HCT116 (cell line): Measurements from ENCODE around the gene GNG2. TPM values are rescaled to one million over a fixed set of nuclear protein-coding genes. Genes with fewer than 3 reads are reported as not detected.

ENCODE experiments used
- ATAC-seq: fragments of 200-7000 bp; cut with Tn5 transposase; 2 replicates; pipeline ENCODE4 v1.9.1; 2020; ENCODE audit warnings: mild to moderate bottlenecking, moderate library complexity
- BruUV-seq: library from RNA; stranded (reverse); fragments of 400-500 nt; replicated peaks from 2 replicates; lab custom pipeline; 2021; lab: Mats Ljungman, UMichigan
- CTCF ChIA-PET: fragments of 300-600 bp; sonication (Branson Sonifier 250); formaldehyde crosslinking; loops from one replicate; lab custom pipeline; 2021; ENCODE audit warnings: antibody characterized with exemption; lab: Charles Lee
- POLR2A ChIA-PET: fragments of 300-600, 350-600 bp; sonication (Branson Sonifier 250); formaldehyde crosslinking; loops from one replicate; lab custom pipeline; 2021; ENCODE audit warnings: antibody characterized with exemption; lab: Charles Lee
- RAD21 ChIA-PET, 2 experiments: fragments of 300-600 bp; sonication (Branson Sonifier 250); formaldehyde crosslinking; loops; one replicate each; lab custom pipeline; 2023; ENCODE audit warnings: low total read pairs in 2 of 2; ENCODE audit not compliant: uncharacterized antibody in 2 of 2, unreplicated experiment in 2 of 2, low non-redundant PET in 1 of 2; lab: Charles Lee
- DNase-seq: peaks from one replicate; pipeline ENCODE4 v3.0.0-alpha.2; 2010; ENCODE audit warnings: low read depth, low spot score
- H2AFZ ChIP-seq: fragments of 200-600 bp; shearing (Covaris generic), sonication (generic); 2 replicates; pipeline ENCODE4 v1.6.1; 2017; ENCODE audit warnings: low read depth, mixed run types, mixed read lengths, antibody characterized with exemption, low read length; ENCODE audit not compliant: poor library complexity, severe bottlenecking
- H3K27ac ChIP-seq: 2 replicates; pipeline ENCODE4 v1.5.1; 2012; ENCODE audit warnings: low read depth, low read length
- H3K27me3 ChIP-seq: fragments of 200-600 bp; sonication (generic); 2 replicates; pipeline ENCODE4 v1.6.1; 2016; ENCODE audit warnings: mixed run types, low read length, mixed read lengths; ENCODE audit not compliant: insufficient read depth
- H3K36me3 ChIP-seq, 2 experiments: fragments of 200-500 bp in 1 of 2; fragments of 200-600 bp in 1 of 2; sonication (Bioruptor generic) in 1 of 2; sonication (generic) in 1 of 2; 2 replicates each; pipeline versions ENCODE4 v1.5.1 to v1.6.1; 2014 to 2016; ENCODE audit warnings: low read length in 2 of 2, inconsistent platforms in 1 of 2, mixed read lengths in 1 of 2, mixed run types in 1 of 2; ENCODE audit not compliant: insufficient read depth in 2 of 2, control insufficient read depth in 1 of 2
- H3K4me1 ChIP-seq, 2 experiments: fragments of 200-600 bp in 1 of 2; sonication (generic) in 1 of 2; 2 replicates each; pipeline versions ENCODE4 v1.5.1 to v1.6.1; 2012 to 2017; ENCODE audit warnings: low read length in 2 of 2, inconsistent platforms in 1 of 2, mild to moderate bottlenecking in 1 of 2, mixed read lengths in 1 of 2, mixed run types in 1 of 2, moderate library complexity in 1 of 2; ENCODE audit not compliant: insufficient read depth in 2 of 2, control insufficient read depth in 1 of 2
- H3K4me2 ChIP-seq: fragments of 200-600 bp; sonication (generic); 2 replicates; pipeline ENCODE4 v1.6.1; 2017; ENCODE audit warnings: mixed run types, low read length, mixed read lengths
- H3K4me3 ChIP-seq, 2 experiments: fragments of 200-600 bp in 1 of 2; sonication (generic) in 1 of 2; replicated peaks in 1 of 2; 2 replicates each; pipeline ENCODE4 v1.5.1; 2011 to 2016; ENCODE audit warnings: low read length in 2 of 2, control low read depth in 1 of 2, low read depth in 1 of 2, mild to moderate bottlenecking in 1 of 2, mixed read lengths in 1 of 2, mixed run types in 1 of 2
- H3K79me2 ChIP-seq: fragments of 200-600 bp; sonication (generic); 2 replicates; pipeline ENCODE4 v1.6.1; 2017; ENCODE audit warnings: mild to moderate bottlenecking, mixed run types, low read length, moderate library complexity, mixed read lengths; ENCODE audit not compliant: insufficient read depth
- H3K9ac ChIP-seq: fragments of 200-600 bp; sonication (generic); 2 replicates; pipeline ENCODE4 v1.6.1; 2016; ENCODE audit warnings: low read length, mixed read lengths
- H3K9me2 ChIP-seq: fragments of 200-600 bp; sonication (generic), shearing (Covaris generic); 2 replicates; pipeline ENCODE4 v1.6.1; 2017; ENCODE audit warnings: mixed run types, mild to moderate bottlenecking, moderate library complexity; ENCODE audit not compliant: insufficient read depth
- H3K9me3 ChIP-seq, 2 experiments: fragments of 200-500 bp in 1 of 2; fragments of 200-600 bp in 1 of 2; sonication (Bioruptor generic) in 1 of 2; sonication (generic) in 1 of 2; 2 replicates each; pipeline ENCODE4 v1.6.1; 2014 to 2017; ENCODE audit warnings: low read length in 2 of 2, mixed read lengths in 2 of 2, inconsistent platforms in 1 of 2, low read depth in 1 of 2, mild to moderate bottlenecking in 1 of 2, mixed run types in 1 of 2, moderate library complexity in 1 of 2; ENCODE audit not compliant: control insufficient read depth in 1 of 2, insufficient read depth in 1 of 2
- H4K20me1 ChIP-seq: fragments of 200-600 bp; sonication (generic), shearing (Covaris generic); 2 replicates; pipeline ENCODE4 v1.6.1; 2017; ENCODE audit warnings: mixed run types, mild to moderate bottlenecking, moderate library complexity; ENCODE audit not compliant: insufficient read depth
- CBX3 ChIP-seq: IDR thresholded peaks from 2 replicates; pipeline ENCODE4 v1.6.1; 2012; ENCODE audit warnings: low read depth
- CEBPB ChIP-seq: IDR thresholded peaks from 2 replicates; pipeline ENCODE4 v1.6.1; 2012; ENCODE audit warnings: low read depth
- CTCF ChIP-seq, 3 experiments: fragments of 200-600 bp in 1 of 3; sonication (generic) in 1 of 3; IDR thresholded peaks in 2 of 3; conservative IDR thresholded peaks in 1 of 3; 2 replicates each; pipeline ENCODE4 v1.5.1; 2012 to 2017; ENCODE audit warnings: low read depth in 2 of 3, low read length in 2 of 3, antibody characterized with exemption in 1 of 3, borderline replicate concordance in 1 of 3, control low read depth in 1 of 3, mild to moderate bottlenecking in 1 of 3, mixed read lengths in 1 of 3, mixed run types in 1 of 3, moderate library complexity in 1 of 3; ENCODE audit not compliant: insufficient read depth in 1 of 3
- EGR1 ChIP-seq: IDR thresholded peaks from 2 replicates; pipeline ENCODE4 v1.6.1; 2012; ENCODE audit warnings: low read depth
- ELF1 ChIP-seq: IDR thresholded peaks from 2 replicates; pipeline ENCODE4 v1.6.1; 2012; ENCODE audit warnings: low read depth, borderline replicate concordance
- EZH2 ChIP-seq: fragments of 200-600 bp; sonication (generic); IDR thresholded peaks from 2 replicates; pipeline ENCODE4 v1.6.1; 2017; ENCODE audit warnings: antibody characterized with exemption, mixed run types
- JUND ChIP-seq: IDR thresholded peaks from 2 replicates; pipeline ENCODE4 v1.6.1; 2012
- MAX ChIP-seq: IDR thresholded peaks from 2 replicates; pipeline ENCODE4 v1.6.1; 2012
- POLR2A ChIP-seq: IDR thresholded peaks from 2 replicates; pipeline ENCODE4 v1.7.0; 2011; ENCODE audit warnings: borderline replicate concordance; ENCODE audit not compliant: insufficient read depth, insufficient read length; ENCODE audit errors: extremely low read depth
- RAD21 ChIP-seq: IDR thresholded peaks from 2 replicates; pipeline ENCODE4 v1.6.1; 2012; ENCODE audit warnings: low read depth, mild to moderate bottlenecking
- REST ChIP-seq: IDR thresholded peaks from 2 replicates; pipeline ENCODE4 v1.6.1; 2012; ENCODE audit warnings: low read depth
- SIN3A ChIP-seq: IDR thresholded peaks from 2 replicates; pipeline ENCODE4 v1.6.1; 2012; ENCODE audit warnings: low read depth
- SP1 ChIP-seq: IDR thresholded peaks from 2 replicates; pipeline ENCODE4 v1.6.1; 2012; ENCODE audit warnings: low read depth
- TCF7L2 ChIP-seq: IDR thresholded peaks from 2 replicates; pipeline ENCODE4 v1.7.0; 2011; ENCODE audit warnings: borderline replicate concordance, inconsistent platforms; ENCODE audit not compliant: insufficient read depth, insufficient read length; ENCODE audit errors: extremely low read depth
- YY1 ChIP-seq: IDR thresholded peaks from 2 replicates; pipeline ENCODE4 v1.6.1; 2011; ENCODE audit warnings: low read length, low read depth, moderate library complexity, mild to moderate bottlenecking; ENCODE audit not compliant: insufficient replicate concordance; ENCODE audit errors: extremely low read depth
- ZFX ChIP-seq: fragments of 450-650 bp; IDR thresholded peaks from 2 replicates; pipeline ENCODE4 v1.6.1; 2017
- ZNF274 ChIP-seq: fragments of 200-500 bp; sonication (Bioruptor generic); IDR thresholded peaks from 2 replicates; pipeline ENCODE4 v1.6.1; 2014; ENCODE audit warnings: mild to moderate bottlenecking, low read depth, low read length, inconsistent platforms
- intact Hi-C: fragments of 100-400 bp; cut with micrococcal nuclease; formaldehyde crosslinking; loops from 2 replicates; pipeline ENCODE4 v1.10.0; 2022
- total RNA-seq: library from RNA; stranded (reverse); gene quantifications from one replicate; pipeline ENCODE4 v1.2.1, GENCODE V29; 2021; ENCODE audit not compliant: unreplicated experiment

Gene GNG2
- total RNA-seq, 1 experiment from 2014 or later, result 0.74 TPM

GRCh38 chr14:51921026-51921425, 60.6 kb downstream of the GNG2 start:
- BruUV-seq, result no TSS peak
- no peaks in the 10 kb centered on the region for H4K20me1 ChIP-seq
- no peak for DNase-seq
- no peaks in the 10 kb centered on the region for H3K79me2 ChIP-seq
- no peak for ATAC-seq
- H3K9me3 ChIP-seq, result no peaks in the 10 kb centered on the region
- H3K27ac ChIP-seq, result no peak overlapping the region
- no peak overlapping the region for H2AFZ ChIP-seq
- no peak overlapping the region for H3K4me3 ChIP-seq
- RAD21 ChIA-PET, result no interaction called here
- H3K27me3 ChIP-seq, result no peaks in the 10 kb centered on the region
- no peaks in the 10 kb centered on the region for H3K9me2 ChIP-seq
- CTCF ChIA-PET, result no interaction called here
- intact Hi-C loops, result no loop called here
- H3K4me2 ChIP-seq, result no peak overlapping the region
- no peaks in the 10 kb centered on the region for H3K4me1 ChIP-seq
- no peak for TF ChIP-seq MAX
- TF ChIP-seq EGR1, result no peak
- no peak for TF ChIP-seq TCF7L2
- no peak for TF ChIP-seq ZFX
- TF ChIP-seq CBX3, result no peak
- TF ChIP-seq JUND, result no peak
- TF ChIP-seq ELF1, result no peak
- no peak for TF ChIP-seq CEBPB
- TF ChIP-seq SIN3A, result no peak
- no peak for TF ChIP-seq SP1
- no peak overlapping the region for H3K9ac ChIP-seq
- POLR2A ChIA-PET, result no interaction called here
- H3K36me3 ChIP-seq, result no peaks in the 10 kb centered on the region

GRCh38 chr14:51922624-51923023, 62.2 kb downstream of the GNG2 start:
- Histone ChIP-seq H3K27ac (no peak overlapping the region), H3K9ac (no peak overlapping the region), H3K79me2 (no peaks in the 10 kb centered on the region), H3K4me3 (no peak overlapping the region), H3K4me2 (no peak overlapping the region), H3K9me2 (no peaks in the 10 kb centered on the region), H3K36me3 (no peaks in the 10 kb centered on the region), H3K4me1 (no peaks in the 10 kb centered on the region), H2AFZ (no peak overlapping the region), H3K27me3 (no peaks in the 10 kb centered on the region), H4K20me1 (no peaks in the 10 kb centered on the region), H3K9me3 (no peaks in the 10 kb centered on the region)
- RAD21 ChIA-PET, result no interaction called here
- no peak for DNase-seq
- ATAC-seq, result no peak
- CTCF ChIA-PET, result no interaction called here
- intact Hi-C loops, result no loop called here
- no TSS peak for BruUV-seq
- POLR2A ChIA-PET, result no interaction called here
- TF ChIP-seq ZNF274, result no peak
- no peak for TF ChIP-seq REST
- no peak for TF ChIP-seq SP1
- TF ChIP-seq RAD21, result no peak
- TF ChIP-seq CBX3, result no peak
- TF ChIP-seq EZH2, result no peak
- no peak for TF ChIP-seq JUND
- TF ChIP-seq YY1, result no peak
- TF ChIP-seq CTCF (IDR thresholded peaks at IDR 0.05 in 2 of 3, conservative IDR thresholded peaks at IDR 0.05 in 1 of 3; ENCODE audit: borderline replicate concordance in 1 of 3, insufficient read depth in 1 of 3, low read depth in 2 of 3, low read length in 2 of 3), result no peak
- TF ChIP-seq EGR1, result no peak
- TF ChIP-seq POLR2A, result no peak
- no peak for TF ChIP-seq MAX
- TF ChIP-seq ZFX, result no peak
